Sigmoid colon (tissue), 4 donors: Measurements from ENCODE around the gene KLF15.

Experiments
- CTCF ChIP-seq, 4 experiments: fragments of 450-650 bp in 3 of 4; fragments of 200-600 bp in 1 of 4; IDR thresholded peaks; one replicate each; pipeline ENCODE4 v1.5.1; 2016 to 2019; ENCODE audit warnings: antibody characterized with exemption in 4 of 4, mild to moderate bottlenecking in 3 of 4, moderate library complexity in 2 of 4
- EP300 ChIP-seq, 4 donors: sonication (generic); formaldehyde crosslinking; IDR thresholded peaks; one replicate each; pipeline ENCODE4 v1.6.1; 2017; ENCODE audit warnings: antibody characterized with exemption in 4 of 4
- POLR2A ChIP-seq, 2 donors: fragments of 450-650 bp; IDR thresholded peaks; one replicate each; pipeline ENCODE4 v1.6.1; 2016; ENCODE audit warnings: antibody characterized with exemption in 2 of 2, mild to moderate bottlenecking in 2 of 2, moderate library complexity in 2 of 2

GRCh38 chr3:126357295-126358037 is at the start of gene KLF15:
- TF ChIP-seq CTCF (IDR thresholded peaks at IDR 0.05) (no peak), EP300 (IDR thresholded peaks at IDR 0.05) (peak in 1 of 4 donors; percentile 21), POLR2A (IDR thresholded peaks at IDR 0.05) (no peak)
